ENCODE measurements around the gene PRKCA. TPM values are rescaled to one million over a fixed set of nuclear protein-coding genes. Genes with fewer than 3 reads are reported as not detected.

The PRKCA gene
- total and polyA plus RNA-seq, 2 of the 13 experiments (the other 11 are each of a cell fraction or from before 2014, with no cell fraction given) = 18.5 to 21.5 TPM

DNA sequence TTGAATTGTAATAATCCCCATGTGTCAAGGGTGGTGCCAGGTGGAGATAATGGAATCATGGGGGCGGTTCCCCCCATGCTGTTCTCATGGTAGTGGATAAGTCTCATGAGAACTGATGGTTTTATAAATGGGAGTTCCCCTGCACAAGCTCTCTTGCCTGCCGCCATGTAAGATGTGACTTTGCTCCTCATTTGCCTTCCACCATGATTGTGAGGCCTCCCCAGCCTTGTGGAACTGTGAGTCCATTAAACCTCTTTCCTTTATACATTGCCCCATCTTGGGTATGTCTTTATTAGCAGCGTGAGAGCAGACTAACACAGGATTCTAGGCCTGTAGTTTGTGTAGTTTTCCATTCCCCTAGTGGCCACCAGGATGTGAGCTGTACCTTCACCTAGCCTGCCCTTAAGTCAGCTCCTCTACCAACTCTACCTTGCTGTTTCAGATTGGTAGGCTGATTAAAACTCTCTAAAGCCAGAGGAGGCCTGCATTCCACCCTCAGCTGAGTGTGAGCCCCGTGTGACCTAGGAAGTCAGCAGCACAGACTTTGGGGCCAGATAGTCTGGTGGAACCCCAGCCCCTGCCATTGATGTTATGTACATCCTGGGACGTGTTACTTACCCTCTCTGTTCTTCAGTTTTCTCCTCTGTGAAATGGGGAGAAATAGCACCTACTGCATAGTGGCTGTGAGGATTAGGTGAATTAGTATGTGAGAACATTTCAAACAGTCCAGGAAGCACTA lies 280.1 kb downstream of the PRKCA start (continued):
- TF ChIP-seq, protein P1, sequence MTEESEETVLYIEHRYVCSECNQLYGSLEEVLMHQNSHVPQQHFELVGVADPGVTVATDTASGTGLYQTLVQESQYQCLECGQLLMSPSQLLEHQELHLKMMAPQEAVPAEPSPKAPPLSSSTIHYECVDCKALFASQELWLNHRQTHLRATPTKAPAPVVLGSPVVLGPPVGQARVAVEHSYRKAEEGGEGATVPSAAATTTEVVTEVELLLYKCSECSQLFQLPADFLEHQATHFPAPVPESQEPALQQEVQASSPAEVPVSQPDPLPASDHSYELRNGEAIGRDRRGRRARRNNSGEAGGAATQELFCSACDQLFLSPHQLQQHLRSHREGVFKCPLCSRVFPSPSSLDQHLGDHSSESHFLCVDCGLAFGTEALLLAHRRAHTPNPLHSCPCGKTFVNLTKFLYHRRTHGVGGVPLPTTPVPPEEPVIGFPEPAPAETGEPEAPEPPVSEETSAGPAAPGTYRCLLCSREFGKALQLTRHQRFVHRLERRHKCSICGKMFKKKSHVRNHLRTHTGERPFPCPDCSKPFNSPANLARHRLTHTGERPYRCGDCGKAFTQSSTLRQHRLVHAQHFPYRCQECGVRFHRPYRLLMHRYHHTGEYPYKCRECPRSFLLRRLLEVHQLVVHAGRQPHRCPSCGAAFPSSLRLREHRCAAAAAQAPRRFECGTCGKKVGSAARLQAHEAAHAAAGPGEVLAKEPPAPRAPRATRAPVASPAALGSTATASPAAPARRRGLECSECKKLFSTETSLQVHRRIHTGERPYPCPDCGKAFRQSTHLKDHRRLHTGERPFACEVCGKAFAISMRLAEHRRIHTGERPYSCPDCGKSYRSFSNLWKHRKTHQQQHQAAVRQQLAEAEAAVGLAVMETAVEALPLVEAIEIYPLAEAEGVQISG (CRISPR knock-in tag; IDR thresholded peaks at IDR 0.05) = no peak
- TF ChIP-seq ZNF563 (CRISPR knock-in tag; IDR thresholded peaks at IDR 0.05) (no peak), ZSCAN21 (CRISPR knock-in tag; IDR thresholded peaks at IDR 0.05; ENCODE audit: borderline replicate concordance) (no peak), POGZ (CRISPR knock-in tag; IDR thresholded peaks at IDR 0.05) (peak; percentile 22; the same call in 1 of the 2 replicates), SRY (CRISPR knock-in tag; IDR thresholded peaks at IDR 0.05) (no peak), SP5 (CRISPR knock-in tag; IDR thresholded peaks at IDR 0.05; ENCODE audit: borderline replicate concordance, low read depth) (no peak), HNF4G (IDR thresholded peaks at IDR 0.05; ENCODE audit: borderline replicate concordance, low read depth, low read length) (no peak), HNF4G (CRISPR knock-in tag; IDR thresholded peaks at IDR 0.05; ENCODE audit: borderline replicate concordance, low read depth) (no peak), SCMH1 (CRISPR knock-in tag; IDR thresholded peaks at IDR 0.05; ENCODE audit: borderline replicate concordance) (no peak), SMARCC2 (IDR thresholded peaks at IDR 0.05) (no peak), ZNF781 (CRISPR knock-in tag; IDR thresholded peaks at IDR 0.05; ENCODE audit: borderline replicate concordance, not compliant biosample characterization) (no peak), MIER3 (CRISPR knock-in tag; IDR thresholded peaks at IDR 0.05; ENCODE audit: borderline replicate concordance) (no peak), ZNF337 (CRISPR knock-in tag; IDR thresholded peaks at IDR 0.05; ENCODE audit: borderline replicate concordance, low read depth) (no peak), NFYB (CRISPR knock-in tag; IDR thresholded peaks at IDR 0.05) (no peak), MEF2D (CRISPR knock-in tag; IDR thresholded peaks at IDR 0.05) (no peak), ZNF335 (CRISPR knock-in tag; IDR thresholded peaks at IDR 0.05) (no peak)
- TF ChIP-seq, protein P2, sequence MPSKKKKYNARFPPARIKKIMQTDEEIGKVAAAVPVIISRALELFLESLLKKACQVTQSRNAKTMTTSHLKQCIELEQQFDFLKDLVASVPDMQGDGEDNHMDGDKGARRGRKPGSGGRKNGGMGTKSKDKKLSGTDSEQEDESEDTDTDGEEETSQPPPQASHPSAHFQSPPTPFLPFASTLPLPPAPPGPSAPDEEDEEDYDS (CRISPR knock-in tag; IDR thresholded peaks at IDR 0.05) = no peak
- TF ChIP-seq, protein P3, sequence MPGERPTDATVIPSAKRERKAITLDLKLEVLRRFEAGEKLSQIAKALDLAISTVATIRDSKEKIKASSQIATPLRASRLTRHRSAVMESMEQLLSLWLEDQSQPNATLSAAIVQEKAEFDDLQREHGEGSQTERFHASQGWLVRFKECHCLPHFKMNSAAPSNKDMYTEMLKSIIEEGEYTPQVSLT (CRISPR knock-in tag; IDR thresholded peaks at IDR 0.05; ENCODE audit: borderline replicate concordance, low read depth) = no peak
- TF ChIP-seq, protein P4, sequence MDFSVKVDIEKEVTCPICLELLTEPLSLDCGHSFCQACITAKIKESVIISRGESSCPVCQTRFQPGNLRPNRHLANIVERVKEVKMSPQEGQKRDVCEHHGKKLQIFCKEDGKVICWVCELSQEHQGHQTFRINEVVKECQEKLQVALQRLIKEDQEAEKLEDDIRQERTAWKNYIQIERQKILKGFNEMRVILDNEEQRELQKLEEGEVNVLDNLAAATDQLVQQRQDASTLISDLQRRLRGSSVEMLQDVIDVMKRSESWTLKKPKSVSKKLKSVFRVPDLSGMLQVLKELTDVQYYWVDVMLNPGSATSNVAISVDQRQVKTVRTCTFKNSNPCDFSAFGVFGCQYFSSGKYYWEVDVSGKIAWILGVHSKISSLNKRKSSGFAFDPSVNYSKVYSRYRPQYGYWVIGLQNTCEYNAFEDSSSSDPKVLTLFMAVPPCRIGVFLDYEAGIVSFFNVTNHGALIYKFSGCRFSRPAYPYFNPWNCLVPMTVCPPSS (IDR thresholded peaks at IDR 0.05) = no peak
- TF ChIP-seq, protein P5, sequence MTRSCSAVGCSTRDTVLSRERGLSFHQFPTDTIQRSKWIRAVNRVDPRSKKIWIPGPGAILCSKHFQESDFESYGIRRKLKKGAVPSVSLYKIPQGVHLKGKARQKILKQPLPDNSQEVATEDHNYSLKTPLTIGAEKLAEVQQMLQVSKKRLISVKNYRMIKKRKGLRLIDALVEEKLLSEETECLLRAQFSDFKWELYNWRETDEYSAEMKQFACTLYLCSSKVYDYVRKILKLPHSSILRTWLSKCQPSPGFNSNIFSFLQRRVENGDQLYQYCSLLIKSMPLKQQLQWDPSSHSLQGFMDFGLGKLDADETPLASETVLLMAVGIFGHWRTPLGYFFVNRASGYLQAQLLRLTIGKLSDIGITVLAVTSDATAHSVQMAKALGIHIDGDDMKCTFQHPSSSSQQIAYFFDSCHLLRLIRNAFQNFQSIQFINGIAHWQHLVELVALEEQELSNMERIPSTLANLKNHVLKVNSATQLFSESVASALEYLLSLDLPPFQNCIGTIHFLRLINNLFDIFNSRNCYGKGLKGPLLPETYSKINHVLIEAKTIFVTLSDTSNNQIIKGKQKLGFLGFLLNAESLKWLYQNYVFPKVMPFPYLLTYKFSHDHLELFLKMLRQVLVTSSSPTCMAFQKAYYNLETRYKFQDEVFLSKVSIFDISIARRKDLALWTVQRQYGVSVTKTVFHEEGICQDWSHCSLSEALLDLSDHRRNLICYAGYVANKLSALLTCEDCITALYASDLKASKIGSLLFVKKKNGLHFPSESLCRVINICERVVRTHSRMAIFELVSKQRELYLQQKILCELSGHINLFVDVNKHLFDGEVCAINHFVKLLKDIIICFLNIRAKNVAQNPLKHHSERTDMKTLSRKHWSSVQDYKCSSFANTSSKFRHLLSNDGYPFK (CRISPR knock-in tag; IDR thresholded peaks at IDR 0.05; ENCODE audit: borderline replicate concordance) = no peak
- TF ChIP-seq, protein P6, sequence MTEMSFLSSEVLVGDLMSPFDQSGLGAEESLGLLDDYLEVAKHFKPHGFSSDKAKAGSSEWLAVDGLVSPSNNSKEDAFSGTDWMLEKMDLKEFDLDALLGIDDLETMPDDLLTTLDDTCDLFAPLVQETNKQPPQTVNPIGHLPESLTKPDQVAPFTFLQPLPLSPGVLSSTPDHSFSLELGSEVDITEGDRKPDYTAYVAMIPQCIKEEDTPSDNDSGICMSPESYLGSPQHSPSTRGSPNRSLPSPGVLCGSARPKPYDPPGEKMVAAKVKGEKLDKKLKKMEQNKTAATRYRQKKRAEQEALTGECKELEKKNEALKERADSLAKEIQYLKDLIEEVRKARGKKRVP (CRISPR knock-in tag; IDR thresholded peaks at IDR 0.05) = no peak

Measured in HepG2 (cell line).